Caco-2 (cell line): ENCODE measurements around the gene PLXDC1. TPM values are rescaled to one million over a fixed set of nuclear protein-coding genes. Genes with fewer than 3 reads are reported as not detected.

Experiments used
- BruUV-seq: library from RNA; stranded (reverse); fragments of 400-500 nt; replicated peaks from 2 replicates; lab custom pipeline; 2021; lab: Mats Ljungman, UMichigan
- CTCF ChIA-PET: fragments of 300-600 bp; sonication (Branson Sonifier 250); formaldehyde crosslinking; loops from one replicate; lab custom pipeline; 2022; ENCODE audit warnings: antibody characterized with exemption; lab: Charles Lee
- POLR2A ChIA-PET: fragments of 300-600 bp; sonication (Branson Sonifier 250); formaldehyde crosslinking; loops from one replicate; lab custom pipeline; 2022; ENCODE audit warnings: antibody characterized with exemption; lab: Charles Lee
- DNase-seq, 2 experiments: peaks; one replicate each; pipeline versions ENCODE4 v3.0.0 to v3.0.0-alpha.2; 2020 to 2022
- H3K27me3 ChIP-seq: replicated peaks from 2 replicates; pipeline ENCODE4 v1.6.0; 2011; ENCODE audit warnings: low read length; ENCODE audit not compliant: control insufficient read depth, insufficient read depth
- H3K36me3 ChIP-seq: 2 replicates; pipeline ENCODE4 v1.5.1; 2011; ENCODE audit warnings: low read length; ENCODE audit not compliant: control insufficient read depth, insufficient read depth
- H3K4me1 ChIP-seq: fragments of 250-450 bp; sonication (Bioruptor Pico); 2 replicates; pipeline ENCODE4 v1.5.1; 2020; ENCODE audit warnings: mild to moderate bottlenecking
- H3K4me3 ChIP-seq: 2 replicates; pipeline ENCODE4 v1.5.1; 2011; ENCODE audit warnings: low read depth, mild to moderate bottlenecking, control low read depth, low read length
- H3K9me3 ChIP-seq: fragments of 250-450 bp; sonication (Bioruptor Pico); 2 replicates; pipeline ENCODE4 v1.5.1; 2020; ENCODE audit warnings: mild to moderate bottlenecking, moderate library complexity
- H3K27ac Mint-ChIP-seq: one replicate; pipeline ENCODE4 v1.8.0; 2022; ENCODE audit warnings: mixed read lengths; ENCODE audit not compliant: unreplicated experiment
- H3K27me3 Mint-ChIP-seq: one replicate; pipeline ENCODE4 v1.8.0; 2022; ENCODE audit warnings: mixed read lengths; ENCODE audit not compliant: insufficient read depth, unreplicated experiment
- H3K36me3 Mint-ChIP-seq: one replicate; pipeline ENCODE4 v1.8.0; 2022; ENCODE audit warnings: mild to moderate bottlenecking, mixed read lengths; ENCODE audit not compliant: insufficient read depth, unreplicated experiment
- H3K4me1 Mint-ChIP-seq: one replicate; pipeline ENCODE4 v1.8.0; 2022; ENCODE audit warnings: low read depth, mixed read lengths; ENCODE audit not compliant: unreplicated experiment
- H3K4me3 Mint-ChIP-seq: one replicate; pipeline ENCODE4 v1.8.0; 2022; ENCODE audit warnings: mild to moderate bottlenecking, moderate library complexity, mixed read lengths; ENCODE audit not compliant: unreplicated experiment
- H3K9me3 Mint-ChIP-seq: one replicate; pipeline ENCODE4 v1.8.0; 2022; ENCODE audit warnings: mixed read lengths; ENCODE audit not compliant: unreplicated experiment
- intact Hi-C: fragments of 100-400 bp; cut with micrococcal nuclease; formaldehyde crosslinking; loops from one replicate; pipeline ENCODE4 v1.10.0; 2022; ENCODE audit not compliant: unreplicated experiment
- total RNA-seq: library from RNA; stranded (reverse); gene quantifications from 2 replicates; pipeline ENCODE4 v1.2.3, GENCODE V29; 2022
- TF ChIP-seq, protein P1 (sequence below), 2 experiments: fragments of 200-600 bp in 1 of 2; IDR thresholded peaks; 1 replicate in 1 of 2; 2 replicates in 1 of 2; pipeline versions ENCODE4 v1.5.1 to v1.8.0; 2011 to 2022; ENCODE audit warnings: antibody characterized with exemption in 1 of 2, control low read depth in 1 of 2, inconsistent platforms in 1 of 2, low read depth in 1 of 2, low read length in 1 of 2, mild to moderate bottlenecking in 1 of 2, moderate library complexity in 1 of 2; ENCODE audit not compliant: insufficient read depth in 1 of 2, severe bottlenecking in 1 of 2, unreplicated experiment in 1 of 2

The PLXDC1 gene
- total RNA-seq, 1 experiment from 2014 or later = 0.14 TPM

DNA sequence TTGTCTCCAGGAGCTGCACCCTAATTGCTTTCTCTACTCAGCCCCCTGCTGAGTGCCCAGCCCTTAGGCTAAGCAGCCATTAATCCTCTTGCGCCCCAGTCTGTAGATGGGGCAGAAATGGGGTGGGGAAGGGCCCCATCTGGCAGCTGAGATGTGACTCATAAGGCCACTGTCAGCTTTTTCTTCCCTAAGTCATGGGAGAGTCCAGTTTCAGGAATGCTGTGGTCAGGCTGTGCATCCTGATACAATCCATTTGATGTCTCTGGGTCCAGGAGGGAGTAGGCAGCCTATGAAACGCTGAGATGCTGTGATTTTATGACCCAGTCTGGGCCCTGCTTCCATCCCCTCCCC, 12.3 kb downstream of the PLXDC1 start:
- no peaks in the 10 kb centered on the region for H3K36me3 Mint-ChIP-seq

DNA sequence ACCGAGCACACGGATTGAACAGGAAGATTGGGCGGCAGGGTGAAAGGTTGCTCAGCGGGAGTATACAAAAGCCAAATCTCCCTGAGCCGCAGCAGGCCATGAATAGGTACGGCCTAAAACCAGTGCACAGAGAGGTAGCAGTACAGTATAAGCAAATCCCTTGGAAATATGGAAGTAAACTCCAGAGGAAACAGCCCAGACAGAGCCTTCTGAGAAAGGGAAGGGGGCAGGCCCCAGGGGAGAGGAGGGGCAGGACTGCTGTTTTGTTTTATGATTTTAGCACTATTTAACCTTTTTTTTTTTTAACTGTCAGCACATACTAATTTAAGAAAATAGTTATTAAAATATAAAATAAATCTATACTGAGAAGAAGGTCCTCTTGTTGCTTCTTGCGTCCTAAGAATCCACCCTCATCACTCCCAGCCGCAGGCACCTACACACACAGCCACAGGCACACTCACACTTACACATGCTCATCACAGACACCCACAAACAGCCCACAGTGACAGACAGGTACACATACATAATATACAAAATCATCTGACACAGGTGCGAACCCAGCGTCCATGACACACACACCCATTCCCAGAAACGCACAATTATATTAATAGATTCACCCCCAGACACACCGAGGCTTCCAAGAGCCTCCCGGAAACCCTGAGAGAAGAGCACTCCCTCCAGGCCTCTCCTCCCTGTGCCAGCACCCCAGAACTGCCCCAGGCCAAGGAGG, 12.8 kb downstream of the PLXDC1 start:
- H3K4me3 Mint-ChIP-seq = no peak overlapping the region
- H3K27ac Mint-ChIP-seq = no peak overlapping the region
- H3K36me3 Mint-ChIP-seq = no peaks in the 10 kb centered on the region
- no peaks in the 10 kb centered on the region for H3K4me1 ChIP-seq
- H3K27me3 Mint-ChIP-seq = no peaks in the 10 kb centered on the region
- H3K9me3 Mint-ChIP-seq = no peaks in the 10 kb centered on the region
- H3K4me1 Mint-ChIP-seq = no peaks in the 10 kb centered on the region
- no peak for DNase-seq
- ChIA-PET CTCF (no interaction called here), POLR2A (no interaction called here)
- no TSS peak for BruUV-seq
- H3K9me3 ChIP-seq = no peaks in the 10 kb centered on the region
- TF ChIP-seq, protein P1, sequence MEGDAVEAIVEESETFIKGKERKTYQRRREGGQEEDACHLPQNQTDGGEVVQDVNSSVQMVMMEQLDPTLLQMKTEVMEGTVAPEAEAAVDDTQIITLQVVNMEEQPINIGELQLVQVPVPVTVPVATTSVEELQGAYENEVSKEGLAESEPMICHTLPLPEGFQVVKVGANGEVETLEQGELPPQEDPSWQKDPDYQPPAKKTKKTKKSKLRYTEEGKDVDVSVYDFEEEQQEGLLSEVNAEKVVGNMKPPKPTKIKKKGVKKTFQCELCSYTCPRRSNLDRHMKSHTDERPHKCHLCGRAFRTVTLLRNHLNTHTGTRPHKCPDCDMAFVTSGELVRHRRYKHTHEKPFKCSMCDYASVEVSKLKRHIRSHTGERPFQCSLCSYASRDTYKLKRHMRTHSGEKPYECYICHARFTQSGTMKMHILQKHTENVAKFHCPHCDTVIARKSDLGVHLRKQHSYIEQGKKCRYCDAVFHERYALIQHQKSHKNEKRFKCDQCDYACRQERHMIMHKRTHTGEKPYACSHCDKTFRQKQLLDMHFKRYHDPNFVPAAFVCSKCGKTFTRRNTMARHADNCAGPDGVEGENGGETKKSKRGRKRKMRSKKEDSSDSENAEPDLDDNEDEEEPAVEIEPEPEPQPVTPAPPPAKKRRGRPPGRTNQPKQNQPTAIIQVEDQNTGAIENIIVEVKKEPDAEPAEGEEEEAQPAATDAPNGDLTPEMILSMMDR (IDR thresholded peaks at IDR 0.05; ENCODE audit: insufficient read depth in 1 of 2, low read depth in 1 of 2, low read length in 1 of 2, severe bottlenecking in 1 of 2, unreplicated experiment in 1 of 2) = no peak
- no peaks in the 10 kb centered on the region for H3K36me3 ChIP-seq
- no peak overlapping the region for H3K4me3 ChIP-seq
- intact Hi-C loops = no loop called here
- H3K27me3 ChIP-seq = no peaks in the 10 kb centered on the region

More for the DNA sequence above, 12.3 kb downstream of the PLXDC1 start:
- CTCF ChIA-PET = no interaction called here
- Mint-ChIP-seq H3K27ac (no peak overlapping the region), H3K4me1 (no peaks in the 10 kb centered on the region), H3K9me3 (no peaks in the 10 kb centered on the region), H3K4me3 (no peak overlapping the region), H3K27me3 (no peaks in the 10 kb centered on the region)
- TF ChIP-seq, protein P1 (IDR thresholded peaks at IDR 0.05; ENCODE audit: insufficient read depth in 1 of 2, low read depth in 1 of 2, low read length in 1 of 2, severe bottlenecking in 1 of 2, unreplicated experiment in 1 of 2) = no peak
- POLR2A ChIA-PET = no interaction called here
- Histone ChIP-seq H3K27me3 (no peaks in the 10 kb centered on the region), H3K9me3 (no peaks in the 10 kb centered on the region), H3K4me3 (no peak overlapping the region), H3K4me1 (no peaks in the 10 kb centered on the region), H3K36me3 (no peaks in the 10 kb centered on the region)
- BruUV-seq = no TSS peak
- no peak for DNase-seq
- intact Hi-C loops = no loop called here

DNA sequence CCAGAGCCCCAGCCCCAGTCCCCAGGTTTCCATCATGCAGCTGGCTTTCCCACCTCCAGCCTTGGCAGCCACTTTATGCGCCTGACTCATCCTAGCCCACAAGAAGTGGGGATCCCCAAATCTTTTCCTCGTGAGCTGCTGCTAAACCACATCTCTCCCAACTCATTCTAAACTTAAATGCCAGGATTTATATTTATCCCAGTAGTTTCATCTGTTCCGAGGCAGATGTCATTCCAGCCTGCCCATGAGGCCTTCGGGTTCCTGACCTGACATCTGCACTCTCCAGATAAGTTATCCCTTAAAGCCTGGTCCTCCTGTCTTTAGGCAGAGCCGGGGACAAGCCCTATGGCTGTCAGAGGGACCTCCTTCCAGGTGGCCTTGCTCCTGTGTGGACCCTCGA, 16.6 kb downstream of the PLXDC1 start:
- DNase-seq = no peak
- Mint-ChIP-seq H3K4me3 (no peak overlapping the region), H3K27me3 (no peaks in the 10 kb centered on the region), H3K36me3 (no peaks in the 10 kb centered on the region), H3K9me3 (no peaks in the 10 kb centered on the region), H3K27ac (no peak overlapping the region), H3K4me1 (no peaks in the 10 kb centered on the region)
- Histone ChIP-seq H3K9me3 (no peaks in the 10 kb centered on the region), H3K27me3 (no peaks in the 10 kb centered on the region), H3K4me3 (no peak overlapping the region), H3K36me3 (no peaks in the 10 kb centered on the region), H3K4me1 (no peaks in the 10 kb centered on the region)
- BruUV-seq = no TSS peak
- ChIA-PET CTCF (no interaction called here), POLR2A (no interaction called here)
- TF ChIP-seq, protein P1 (IDR thresholded peaks at IDR 0.05; ENCODE audit: insufficient read depth in 1 of 2, low read depth in 1 of 2, low read length in 1 of 2, severe bottlenecking in 1 of 2, unreplicated experiment in 1 of 2) = no peak
- intact Hi-C loops = no loop called here
